Fibroblast of lung (primary cell): ENCODE data around the gene THAP8.

Experiments
- EZH2 ChIP-seq: IDR thresholded peaks from 2 replicates; pipeline ENCODE4 v1.5.1; 2012; ENCODE audit warnings: low read length, control low read depth, mild to moderate bottlenecking; ENCODE audit errors: missing control alignments
- TF ChIP-seq, protein P1 (sequence below), 2 donors: IDR thresholded peaks in 1 of 2; conservative IDR thresholded peaks in 1 of 2; 1 replicate in 1 of 2; 2 replicates in 1 of 2; pipeline ENCODE4 v1.5.1; 2011 to 2012; ENCODE audit warnings: low read length in 2 of 2, control low read depth in 1 of 2, inconsistent platforms in 1 of 2, low read depth in 1 of 2, mild to moderate bottlenecking in 1 of 2

GRCh38 chr19:36006955-36007354 lies 47.1 kb downstream of the THAP8 start:
- TF ChIP-seq, protein P1, sequence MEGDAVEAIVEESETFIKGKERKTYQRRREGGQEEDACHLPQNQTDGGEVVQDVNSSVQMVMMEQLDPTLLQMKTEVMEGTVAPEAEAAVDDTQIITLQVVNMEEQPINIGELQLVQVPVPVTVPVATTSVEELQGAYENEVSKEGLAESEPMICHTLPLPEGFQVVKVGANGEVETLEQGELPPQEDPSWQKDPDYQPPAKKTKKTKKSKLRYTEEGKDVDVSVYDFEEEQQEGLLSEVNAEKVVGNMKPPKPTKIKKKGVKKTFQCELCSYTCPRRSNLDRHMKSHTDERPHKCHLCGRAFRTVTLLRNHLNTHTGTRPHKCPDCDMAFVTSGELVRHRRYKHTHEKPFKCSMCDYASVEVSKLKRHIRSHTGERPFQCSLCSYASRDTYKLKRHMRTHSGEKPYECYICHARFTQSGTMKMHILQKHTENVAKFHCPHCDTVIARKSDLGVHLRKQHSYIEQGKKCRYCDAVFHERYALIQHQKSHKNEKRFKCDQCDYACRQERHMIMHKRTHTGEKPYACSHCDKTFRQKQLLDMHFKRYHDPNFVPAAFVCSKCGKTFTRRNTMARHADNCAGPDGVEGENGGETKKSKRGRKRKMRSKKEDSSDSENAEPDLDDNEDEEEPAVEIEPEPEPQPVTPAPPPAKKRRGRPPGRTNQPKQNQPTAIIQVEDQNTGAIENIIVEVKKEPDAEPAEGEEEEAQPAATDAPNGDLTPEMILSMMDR (conservative IDR thresholded peaks at IDR 0.05 in 1 of 2, IDR thresholded peaks at IDR 0.05 in 1 of 2; ENCODE audit: low read depth in 1 of 2, low read length in 2 of 2) = no peak
- no peak for TF ChIP-seq EZH2
